Neural cell (in vitro differentiated cells): Measurements from ENCODE around the gene OR2W1. TPM values are rescaled to one million over a fixed set of nuclear protein-coding genes. Genes with fewer than 3 reads are reported as not detected.

Source experiments
- H2AFZ ChIP-seq: fragments of 200-600, 300-800 bp; sonication (generic), shearing (Covaris generic); 2 replicates; pipeline ENCODE4 v1.6.0; 2014; ENCODE audit warnings: low read depth, mild to moderate bottlenecking, antibody characterized with exemption, low read length, moderate library complexity
- H3F3A ChIP-seq: fragments of 200-600 bp; shearing (Covaris generic); 2 replicates; pipeline ENCODE4 v1.6.1; 2016; ENCODE audit warnings: mild to moderate bottlenecking, moderate library complexity, mixed read lengths, antibody characterized with exemption, low read length; ENCODE audit not compliant: insufficient read depth, poor library complexity, severe bottlenecking
- H3K27ac ChIP-seq: fragments of 200-600, 300-800 bp; sonication (generic), shearing (Covaris generic); 2 replicates; pipeline ENCODE4 v1.5.1; 2014; ENCODE audit warnings: mild to moderate bottlenecking, low read length, moderate library complexity
- H3K27me3 ChIP-seq: fragments of 300-800, 200-600 bp; sonication (generic), shearing (Covaris generic); 2 replicates; pipeline ENCODE4 v1.6.0; 2014; ENCODE audit warnings: mild to moderate bottlenecking, low read depth, low read length, moderate library complexity; ENCODE audit not compliant: insufficient read depth
- H3K36me3 ChIP-seq: fragments of 300-800, 200-600 bp; sonication (generic), shearing (Covaris generic); 2 replicates; pipeline ENCODE4 v1.5.1; 2014; ENCODE audit warnings: mild to moderate bottlenecking, antibody characterized with exemption, low read length, moderate library complexity; ENCODE audit not compliant: insufficient read depth
- H3K4me2 ChIP-seq: fragments of 300-800, 200-600 bp; sonication (generic), shearing (Covaris generic); 2 replicates; pipeline ENCODE4 v1.6.0; 2014; ENCODE audit warnings: mild to moderate bottlenecking, low read length
- H3K4me3 ChIP-seq: fragments of 300-800, 200-600 bp; sonication (generic), shearing (Covaris generic); 2 replicates; pipeline ENCODE4 v1.5.1; 2014; ENCODE audit warnings: mild to moderate bottlenecking, low read length, moderate library complexity
- H3K79me2 ChIP-seq: fragments of 200-600 bp; shearing (Covaris generic); replicated peaks from 2 replicates; pipeline ENCODE4 v1.6.0; 2014; ENCODE audit warnings: mild to moderate bottlenecking, low read length, moderate library complexity; ENCODE audit not compliant: insufficient read depth
- H3K9ac ChIP-seq: fragments of 300-800, 200-600 bp; sonication (generic), shearing (Covaris generic); 2 replicates; pipeline ENCODE4 v1.6.1; 2016; ENCODE audit warnings: mild to moderate bottlenecking, low read length, mixed read lengths
- H3K9me2 ChIP-seq: fragments of 200-600 bp; shearing (Covaris generic); 2 replicates; pipeline ENCODE4 v1.6.1; 2016; ENCODE audit warnings: mild to moderate bottlenecking, low read length, mixed read lengths; ENCODE audit not compliant: insufficient read depth
- H3K9me3 ChIP-seq: fragments of 200-600, 300-800 bp; sonication (generic), shearing (Covaris generic); 2 replicates; pipeline ENCODE4 v1.6.1; 2016; ENCODE audit warnings: mild to moderate bottlenecking, mixed run types, low read length, moderate library complexity, mixed read lengths
- H4K20me1 ChIP-seq: fragments of 200-600 bp; shearing (Covaris generic); 2 replicates; pipeline ENCODE4 v1.6.1; 2016; ENCODE audit warnings: mild to moderate bottlenecking, mixed run types; ENCODE audit not compliant: insufficient read depth
- EP300 ChIP-seq: fragments of 450-650 bp; conservative IDR thresholded peaks from 2 replicates; pipeline ENCODE4 v1.6.1; 2014; ENCODE audit warnings: antibody characterized with exemption, mild to moderate bottlenecking, moderate library complexity; ENCODE audit not compliant: poor library complexity, severe bottlenecking
- EZH2 ChIP-seq: fragments of 200-600, 300-800 bp; shearing (Covaris generic), sonication (generic); IDR thresholded peaks from 2 replicates; pipeline ENCODE4 v1.6.1; 2014; ENCODE audit warnings: antibody characterized with exemption, low read length, borderline replicate concordance, mild to moderate bottlenecking; ENCODE audit not compliant: insufficient read depth, poor library complexity, severe bottlenecking
- MXI1 ChIP-seq: fragments of 450-650 bp; conservative IDR thresholded peaks from 2 replicates; pipeline ENCODE4 v1.6.1; 2014; ENCODE audit warnings: antibody characterized with exemption, mild to moderate bottlenecking; ENCODE audit not compliant: poor library complexity, severe bottlenecking
- POLR2AphosphoS5 ChIP-seq: IDR thresholded peaks from 2 replicates; pipeline ENCODE4 v1.6.1; 2012
- RAD21 ChIP-seq: fragments of 450-650 bp; conservative IDR thresholded peaks from 2 replicates; pipeline ENCODE4 v1.6.1; 2014; ENCODE audit warnings: antibody characterized with exemption, mild to moderate bottlenecking, moderate library complexity
- REST ChIP-seq: IDR thresholded peaks from 2 replicates; pipeline ENCODE4 v1.6.1; 2012; ENCODE audit warnings: borderline replicate concordance
- SMC3 ChIP-seq: fragments of 450-650 bp; conservative IDR thresholded peaks from 2 replicates; pipeline ENCODE4 v1.6.1; 2014; ENCODE audit warnings: antibody characterized with exemption, mild to moderate bottlenecking, moderate library complexity; ENCODE audit not compliant: poor library complexity
- TAF1 ChIP-seq: IDR thresholded peaks from 2 replicates; pipeline ENCODE4 v1.6.1; 2012; ENCODE audit warnings: low read depth
- polyA plus RNA-seq: library from polyadenylated mRNA; depleted of rRNA; stranded (reverse); fragments of >200 nt; gene quantifications from 2 replicates; pipeline ENCODE4 v1.2.3, GENCODE V29; 2014
- TF ChIP-seq, protein P1 (sequence below): fragments of 450-650 bp; IDR thresholded peaks from 2 replicates; pipeline ENCODE4 v1.5.1; 2014; ENCODE audit warnings: antibody characterized with exemption, mild to moderate bottlenecking, moderate library complexity; ENCODE audit not compliant: poor library complexity, severe bottlenecking

Gene OR2W1
- polyA plus RNA-seq, 1 donor from 2014 or later = not detected

GRCh38 chr6:29025927-29026585 lies 18.9 kb downstream of the OR2W1 start:
- H3K9me2 ChIP-seq = no peaks in the 10 kb centered on the region
- no peaks in the 10 kb centered on the region for H3K27me3 ChIP-seq
- TF ChIP-seq SMC3 (no peak), TAF1 (no peak), EP300 (no peak), EZH2 (no peak), POLR2AphosphoS5 (no peak), REST (no peak), MXI1 (no peak), RAD21 (no peak)
- TF ChIP-seq, protein P1, sequence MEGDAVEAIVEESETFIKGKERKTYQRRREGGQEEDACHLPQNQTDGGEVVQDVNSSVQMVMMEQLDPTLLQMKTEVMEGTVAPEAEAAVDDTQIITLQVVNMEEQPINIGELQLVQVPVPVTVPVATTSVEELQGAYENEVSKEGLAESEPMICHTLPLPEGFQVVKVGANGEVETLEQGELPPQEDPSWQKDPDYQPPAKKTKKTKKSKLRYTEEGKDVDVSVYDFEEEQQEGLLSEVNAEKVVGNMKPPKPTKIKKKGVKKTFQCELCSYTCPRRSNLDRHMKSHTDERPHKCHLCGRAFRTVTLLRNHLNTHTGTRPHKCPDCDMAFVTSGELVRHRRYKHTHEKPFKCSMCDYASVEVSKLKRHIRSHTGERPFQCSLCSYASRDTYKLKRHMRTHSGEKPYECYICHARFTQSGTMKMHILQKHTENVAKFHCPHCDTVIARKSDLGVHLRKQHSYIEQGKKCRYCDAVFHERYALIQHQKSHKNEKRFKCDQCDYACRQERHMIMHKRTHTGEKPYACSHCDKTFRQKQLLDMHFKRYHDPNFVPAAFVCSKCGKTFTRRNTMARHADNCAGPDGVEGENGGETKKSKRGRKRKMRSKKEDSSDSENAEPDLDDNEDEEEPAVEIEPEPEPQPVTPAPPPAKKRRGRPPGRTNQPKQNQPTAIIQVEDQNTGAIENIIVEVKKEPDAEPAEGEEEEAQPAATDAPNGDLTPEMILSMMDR = no peak

DNA sequence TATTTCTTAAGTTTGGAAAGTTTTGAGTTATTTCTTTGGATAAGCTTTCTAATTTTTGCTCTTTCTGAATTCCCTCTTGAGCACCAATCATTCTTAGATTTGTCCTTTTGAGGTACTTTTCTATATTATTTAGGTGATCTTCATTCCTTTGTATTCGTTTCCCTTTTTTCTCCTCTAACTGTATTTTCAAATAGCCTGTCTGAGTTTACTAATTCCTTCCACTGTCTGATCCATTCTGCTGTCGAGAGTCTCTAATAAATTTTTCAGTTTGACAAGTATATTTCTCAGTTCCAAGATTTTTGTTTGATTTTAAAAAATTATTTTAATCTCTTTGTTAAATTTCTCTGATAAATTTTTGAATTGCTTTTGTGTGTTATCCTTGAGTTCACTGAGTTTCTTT lies 23.5 kb downstream of the OR2W1 start:
- Histone ChIP-seq H3K4me3 (no peak overlapping the region), H3K4me2 (no peak overlapping the region), H3K27me3 (no peaks in the 10 kb centered on the region), H3K79me2 (no peaks in the 10 kb centered on the region), H3K9me2 (no peaks in the 10 kb centered on the region), H3K36me3 (no peaks in the 10 kb centered on the region), H4K20me1 (no peaks in the 10 kb centered on the region), H3K9ac (no peak overlapping the region), H3F3A (no peaks in the 10 kb centered on the region), H2AFZ (no peak overlapping the region), H3K9me3 (no peaks in the 10 kb centered on the region), H3K27ac (no peak overlapping the region)
- TF ChIP-seq EZH2 = no peak
- no peak for TF ChIP-seq MXI1
- no peak for TF ChIP-seq RAD21
- TF ChIP-seq REST = no peak
- TF ChIP-seq SMC3 = no peak
- no peak for TF ChIP-seq POLR2AphosphoS5
- no peak for TF ChIP-seq EP300
- TF ChIP-seq TAF1 = no peak
- TF ChIP-seq, protein P1 = no peak

More at GRCh38 chr6:29025927-29026585, 18.9 kb downstream of the OR2W1 start:
- H3K4me3 ChIP-seq = no peak overlapping the region
- no peaks in the 10 kb centered on the region for H3K9me3 ChIP-seq
- no peaks in the 10 kb centered on the region for H3K79me2 ChIP-seq
- no peak overlapping the region for H3K27ac ChIP-seq
- H4K20me1 ChIP-seq = no peaks in the 10 kb centered on the region
- H3K36me3 ChIP-seq = no peaks in the 10 kb centered on the region
- H3K9ac ChIP-seq = no peak overlapping the region
- H3K4me2 ChIP-seq = no peak overlapping the region
- H2AFZ ChIP-seq = no peak overlapping the region
- H3F3A ChIP-seq = no peaks in the 10 kb centered on the region
